Endothelial cell (in vitro differentiated cells): ENCODE results near the gene LGR4. TPM values are rescaled to one million over a fixed set of nuclear protein-coding genes. Genes with fewer than 3 reads are reported as not detected.

Experiments
- DNase-seq: peaks from one replicate; pipeline ENCODE4 v3.0.0; 2021; ENCODE audit warnings: low spot score
- H3K27ac Mint-ChIP-seq: one replicate; pipeline ENCODE4 v1.8.0; 2021; ENCODE audit warnings: mixed read lengths, inconsistent platforms; ENCODE audit not compliant: unreplicated experiment
- H3K27me3 Mint-ChIP-seq: one replicate; pipeline ENCODE4 v1.8.0; 2021; ENCODE audit warnings: mild to moderate bottlenecking, moderate library complexity, mixed read lengths, inconsistent platforms; ENCODE audit not compliant: unreplicated experiment
- H3K36me3 Mint-ChIP-seq: one replicate; pipeline ENCODE4 v1.8.0; 2021; ENCODE audit warnings: mild to moderate bottlenecking, low read depth, mixed read lengths, inconsistent platforms; ENCODE audit not compliant: unreplicated experiment
- H3K4me1 Mint-ChIP-seq: one replicate; pipeline ENCODE4 v1.8.0; 2021; ENCODE audit warnings: mild to moderate bottlenecking, mixed read lengths, inconsistent platforms; ENCODE audit not compliant: unreplicated experiment
- H3K4me3 Mint-ChIP-seq: one replicate; pipeline ENCODE4 v1.8.0; 2021; ENCODE audit warnings: mild to moderate bottlenecking, mixed read lengths, inconsistent platforms; ENCODE audit not compliant: unreplicated experiment
- H3K9me3 Mint-ChIP-seq: one replicate; pipeline ENCODE4 v1.8.0; 2021; ENCODE audit warnings: mixed read lengths, inconsistent platforms; ENCODE audit not compliant: unreplicated experiment
- CTCF ChIP-seq: fragments of 200-600 bp; sonication (generic); IDR thresholded peaks from one replicate; pipeline ENCODE4 v1.5.0; 2021; ENCODE audit warnings: antibody characterized with exemption; ENCODE audit not compliant: unreplicated experiment
- microRNA-seq: library from miRNA; unstranded; fragments of <30 nt; microRNA quantifications from one replicate; pipeline ENCODE4, GENCODE V29; 2020; ENCODE audit not compliant: unreplicated experiment
- total RNA-seq: library from RNA; stranded (reverse); fragmentation: NEBNext Ultra II Directional; extraction: Animal tissue kit (Norgen Biotek cat#: 25700); gene quantifications from one replicate; pipeline ENCODE4 v1.2.1, GENCODE V29; 2021; ENCODE audit not compliant: unreplicated experiment

The LGR4 gene
- total RNA-seq, 1 donor from 2014 or later: 10.8 TPM

- DNase-seq: no peak
- no peak overlapping the region for H3K27ac Mint-ChIP-seq
- no peak for TF ChIP-seq CTCF
- H3K36me3 Mint-ChIP-seq: no peaks in the 10 kb centered on the region
- H3K4me1 Mint-ChIP-seq: no peaks in the 10 kb centered on the region
- H3K4me3 Mint-ChIP-seq: no peak overlapping the region
- no peaks in the 10 kb centered on the region for H3K27me3 Mint-ChIP-seq
- no peaks in the 10 kb centered on the region for H3K9me3 Mint-ChIP-seq
These were observed 153.5 kb downstream of the LGR4 start for GRCh38 chr11:27319072-27319471.

GRCh38 chr11:27317751-27318150, 154.8 kb downstream of the LGR4 start:
- H3K27ac Mint-ChIP-seq: no peak overlapping the region
- H3K36me3 Mint-ChIP-seq: no peaks in the 10 kb centered on the region
- H3K27me3 Mint-ChIP-seq: no peaks in the 10 kb centered on the region
- no peaks in the 10 kb centered on the region for H3K9me3 Mint-ChIP-seq
- TF ChIP-seq CTCF: no peak
- no peaks in the 10 kb centered on the region for H3K4me1 Mint-ChIP-seq
- no peak for DNase-seq
- H3K4me3 Mint-ChIP-seq: no peak overlapping the region

Small RNA genes within 50 kb of the gene (microRNA-seq; reads per million reads assigned to microRNA genes)
- gene MIR8087: not detected

Other genes with a start within 250 kb of the LGR4 start
- 5.6 TPM for gene CCDC34, start 109.6 kb downstream of the LGR4 start, total RNA-seq
- 17.0 TPM for gene LIN7C, start 34.0 kb upstream of the LGR4 start, total RNA-seq
- 0.10 TPM for gene BDNF, start 227.7 kb upstream of the LGR4 start, total RNA-seq